Measurements from ENCODE around the gene KRT32. TPM values are rescaled to one million over a fixed set of nuclear protein-coding genes. Genes with fewer than 3 reads are reported as not detected.

KRT32 gene
- total and polyA plus RNA-seq, 9 of the 15 experiments (the other 6 are each of a cell fraction or from before 2014, with no cell fraction given), result not detected

GRCh38 chr17:41496803-41497484, 29.8 kb upstream of the KRT32 start (continued):
- peak; percentile 74 for TF ChIP-seq REST (IDR thresholded peaks at IDR 0.05; ENCODE audit: borderline replicate concordance)
- no peak for TF ChIP-seq REST (CRISPR knock-in tag; IDR thresholded peaks at IDR 0.05; ENCODE audit: low read depth)
- no peak for TF ChIP-seq NR3C1 (CRISPR knock-in tag; IDR thresholded peaks at IDR 0.05)
- TF ChIP-seq TARDBP (IDR thresholded peaks at IDR 0.05), result no peak
- TF ChIP-seq CLOCK (CRISPR knock-in tag; IDR thresholded peaks at IDR 0.05; ENCODE audit: borderline replicate concordance), result no peak
- TF ChIP-seq KDM4B (IDR thresholded peaks at IDR 0.05; ENCODE audit: borderline replicate concordance in 2 of 2, low read depth in 1 of 2), result no peak
- no peak for TF ChIP-seq TFE3 (CRISPR knock-in tag; IDR thresholded peaks at IDR 0.05)
- TF ChIP-seq TCF3 (CRISPR knock-in tag; IDR thresholded peaks at IDR 0.05), result no peak
- no peak for TF ChIP-seq ZNF41 (CRISPR knock-in tag; conservative IDR thresholded peaks at IDR 0.05)
- TF ChIP-seq SMAD2 (IDR thresholded peaks at IDR 0.05; ENCODE audit: low read depth, low read length), result no peak
- TF ChIP-seq ETV1 (tag; conservative IDR thresholded peaks at IDR 0.05; ENCODE audit: low read depth), result 0 out of 2 replicates have a peak, but pooled peaks have one; percentile 16
- no peak for TF ChIP-seq SNAPC5 (CRISPR knock-in tag; IDR thresholded peaks at IDR 0.05)
- TF ChIP-seq RBM14 (IDR thresholded peaks at IDR 0.05; ENCODE audit: borderline replicate concordance, insufficient read depth, low read depth, low read length), result no peak
- TF ChIP-seq POLR2G (IDR thresholded peaks at IDR 0.05; ENCODE audit: low read depth, low read length), result peak; percentile 49; the same call in 1 of the 2 replicates
